Mesenchymal stem cell (in vitro differentiated cells and primary cell): ENCODE data around the gene IFT27.

Experiments used
- DNase-seq: peaks from one replicate; pipeline ENCODE4 v3.0.0-alpha.2; 2013
- H2AFZ ChIP-seq: one replicate; pipeline ENCODE4 v1.6.1; 2013; ENCODE audit warnings: low read depth, mild to moderate bottlenecking, control low read depth, inconsistent platforms, low read length, moderate library complexity
- H2AK5ac ChIP-seq: 2 replicates; pipeline ENCODE4 v1.6.1; 2013; ENCODE audit warnings: low read length, moderate library complexity, mild to moderate bottlenecking, inconsistent platforms; ENCODE audit not compliant: severe bottlenecking
- H2BK120ac ChIP-seq: one replicate; pipeline ENCODE4 v1.6.1; 2013; ENCODE audit warnings: low read depth, mild to moderate bottlenecking, inconsistent platforms, low read length, moderate library complexity
- H2BK12ac ChIP-seq, 2 experiments: one replicate each; pipeline ENCODE4 v1.6.1; 2013; ENCODE audit warnings: inconsistent platforms in 2 of 2, low read length in 2 of 2, mild to moderate bottlenecking in 2 of 2, moderate library complexity in 2 of 2, control low read depth in 1 of 2
- H2BK15ac ChIP-seq: one replicate; pipeline ENCODE4 v1.6.1; 2013; ENCODE audit warnings: mild to moderate bottlenecking, low read depth, inconsistent platforms; ENCODE audit not compliant: poor library complexity, severe bottlenecking
- H2BK5ac ChIP-seq: 2 replicates; pipeline ENCODE4 v1.6.1; 2013; ENCODE audit warnings: low read depth, mild to moderate bottlenecking, low read length, control low read depth, inconsistent platforms; ENCODE audit not compliant: poor library complexity, severe bottlenecking
- H3K14ac ChIP-seq, 2 experiments: one replicate each; pipeline ENCODE4 v1.6.1; 2013; ENCODE audit warnings: inconsistent platforms in 2 of 2, low read length in 2 of 2, control low read depth in 1 of 2, mild to moderate bottlenecking in 1 of 2, moderate library complexity in 1 of 2
- H3K18ac ChIP-seq, 2 experiments: one replicate each; pipeline ENCODE4 v1.6.1; 2013; ENCODE audit warnings: inconsistent platforms in 2 of 2, low read length in 2 of 2, control low read depth in 1 of 2, low read depth in 1 of 2, mild to moderate bottlenecking in 1 of 2
- H3K23ac ChIP-seq, 2 experiments: one replicate each; pipeline ENCODE4 v1.6.1; 2013; ENCODE audit warnings: inconsistent platforms in 2 of 2, low read length in 2 of 2, mild to moderate bottlenecking in 2 of 2, moderate library complexity in 2 of 2, control low read depth in 1 of 2
- H3K27ac ChIP-seq: 2 replicates; pipeline ENCODE4 v1.5.1; 2013; ENCODE audit warnings: mild to moderate bottlenecking, moderate library complexity, low read length, control low read depth, inconsistent platforms; ENCODE audit not compliant: poor library complexity, severe bottlenecking
- H3K27me3 ChIP-seq, 2 experiments: 2 replicates each; pipeline versions ENCODE4 v1.6.1 to v1.7.0; 2013; ENCODE audit warnings: low read length in 2 of 2, mild to moderate bottlenecking in 2 of 2, moderate library complexity in 2 of 2, control low read depth in 1 of 2, inconsistent platforms in 1 of 2; ENCODE audit not compliant: control insufficient read depth in 1 of 2, insufficient read depth in 1 of 2
- H3K36me3 ChIP-seq, 2 experiments: 2 replicates each; pipeline versions ENCODE4 v1.6.1 to v1.7.0; 2013; ENCODE audit warnings: low read length in 2 of 2, control low read depth in 1 of 2, inconsistent platforms in 1 of 2, low read depth in 1 of 2, mild to moderate bottlenecking in 1 of 2; ENCODE audit not compliant: insufficient read depth in 2 of 2, control insufficient read depth in 1 of 2
- H3K4ac ChIP-seq, 2 experiments: one replicate each; pipeline ENCODE4 v1.6.1; 2013; ENCODE audit warnings: inconsistent platforms in 2 of 2, low read length in 2 of 2, mild to moderate bottlenecking in 2 of 2, moderate library complexity in 2 of 2, control low read depth in 1 of 2, low read depth in 1 of 2
- H3K4me1 ChIP-seq: 2 replicates; pipeline ENCODE4 v1.6.1; 2013; ENCODE audit warnings: low read depth, low read length, control low read depth; ENCODE audit not compliant: control insufficient read depth, insufficient read depth
- H3K4me2 ChIP-seq: 2 replicates; pipeline ENCODE4 v1.6.1; 2013; ENCODE audit warnings: low read length, mild to moderate bottlenecking, inconsistent platforms; ENCODE audit not compliant: poor library complexity, severe bottlenecking
- H3K4me3 ChIP-seq, 2 experiments: 2 replicates each; pipeline versions ENCODE4 v1.5.1 to v1.7.0; 2013; ENCODE audit warnings: low read length in 2 of 2, mild to moderate bottlenecking in 2 of 2, control low read depth in 1 of 2, low read depth in 1 of 2; ENCODE audit not compliant: insufficient read depth in 1 of 2
- H3K79me1 ChIP-seq: replicated peaks from 2 replicates; pipeline ENCODE4 v1.6.1; 2013; ENCODE audit warnings: mild to moderate bottlenecking, control low read depth, low read length, inconsistent platforms; ENCODE audit not compliant: poor library complexity, severe bottlenecking
- H3K9ac ChIP-seq: 2 replicates; pipeline ENCODE4 v1.7.0; 2013; ENCODE audit warnings: mild to moderate bottlenecking, low read length, moderate library complexity
- H3K9me3 ChIP-seq: 2 replicates; pipeline ENCODE4 v1.7.0; 2013; ENCODE audit warnings: mild to moderate bottlenecking, low read length; ENCODE audit not compliant: control insufficient read depth
- H4K8ac ChIP-seq: one replicate; pipeline ENCODE4 v1.6.1; 2013; ENCODE audit warnings: inconsistent platforms, mild to moderate bottlenecking, low read length, moderate library complexity
- H4K91ac ChIP-seq: one replicate; pipeline ENCODE4 v1.6.1; 2013; ENCODE audit warnings: mild to moderate bottlenecking, low read length, inconsistent platforms
- WGBS: methylation state at CpG from one replicate; pipeline ENCODE4 v1.1.7; 2013; ENCODE audit warnings: mixed read lengths; 5-methylcytosine and 5-hydroxymethylcytosine counted together

The IFT27 gene

GRCh38 chr22:36819112-36819511 is 43.2 kb upstream of the IFT27 start:
- H3K27me3 ChIP-seq: peaks cover 86 to 99% of the 10 kb centered on the region in 2 experiments
- no peaks in the 10 kb centered on the region for H3K79me1 ChIP-seq
- H3K18ac ChIP-seq: no peak overlapping the region
- H3K23ac ChIP-seq: no peak overlapping the region
- no peak overlapping the region for H3K14ac ChIP-seq
- peak overlapping the region; percentile 19 for H3K4me2 ChIP-seq
- no peak overlapping the region for H4K8ac ChIP-seq
- WGBS: 60% methylated on average over 8 of the region's 9 CpGs
- H2BK12ac ChIP-seq: no peak overlapping the region
- H2AK5ac ChIP-seq: no peak overlapping the region
- H4K91ac ChIP-seq: no peak overlapping the region
- no peaks in the 10 kb centered on the region for H3K9me3 ChIP-seq
- no peak overlapping the region for H3K9ac ChIP-seq
- no peak overlapping the region for H2BK5ac ChIP-seq
- DNase-seq: no peak
- H3K4me1 ChIP-seq: peaks cover 34% of the 10 kb centered on the region
- H3K4me3 ChIP-seq: no peak overlapping the region
- H3K27ac ChIP-seq: no peak overlapping the region
- no peak overlapping the region for H2AFZ ChIP-seq
- no peak overlapping the region for H2BK120ac ChIP-seq
- H2BK15ac ChIP-seq: no peak overlapping the region
- no peaks in the 10 kb centered on the region for H3K36me3 ChIP-seq
- no peak overlapping the region for H3K4ac ChIP-seq

GRCh38 chr22:36818010-36818642 is 42.2 kb upstream of the IFT27 start:
- peak overlapping the region in 1 of 2 experiments; percentile 18 for H3K4me3 ChIP-seq
- H2BK120ac ChIP-seq: no peak overlapping the region
- no peaks in the 10 kb centered on the region for H3K9me3 ChIP-seq
- H3K27ac ChIP-seq: no peak overlapping the region
- H3K23ac ChIP-seq: no peak overlapping the region
- H3K14ac ChIP-seq: no peak overlapping the region
- H2AFZ ChIP-seq: no peak overlapping the region
- peaks cover 31% of the 10 kb centered on the region for H3K4me1 ChIP-seq
- H3K27me3 ChIP-seq: peaks cover 86 to 99% of the 10 kb centered on the region in 2 experiments
- no peak overlapping the region for H2BK12ac ChIP-seq
- H3K4me2 ChIP-seq: no peak overlapping the region
- H2BK5ac ChIP-seq: no peak overlapping the region
- H2BK15ac ChIP-seq: no peak overlapping the region
- H4K8ac ChIP-seq: no peak overlapping the region
- H3K18ac ChIP-seq: no peak overlapping the region
- no peak overlapping the region for H3K4ac ChIP-seq
- 69% methylated on average over 6 of the region's 6 CpGs for WGBS
- no peak overlapping the region for H2AK5ac ChIP-seq
- H3K79me1 ChIP-seq: no peaks in the 10 kb centered on the region
- H4K91ac ChIP-seq: no peak overlapping the region
- DNase-seq: no peak
- no peak overlapping the region for H3K9ac ChIP-seq
- H3K36me3 ChIP-seq: no peaks in the 10 kb centered on the region

- DNase-seq: no peak
- no peak overlapping the region for H3K27ac ChIP-seq
- no peaks in the 10 kb centered on the region for H3K36me3 ChIP-seq
- no peak overlapping the region for H2BK120ac ChIP-seq
- H2AFZ ChIP-seq: no peak overlapping the region
- H3K18ac ChIP-seq: no peak overlapping the region
- H3K9ac ChIP-seq: no peak overlapping the region
- H3K4me1 ChIP-seq: peaks cover 26% of the 10 kb centered on the region
- no peak overlapping the region for H2BK5ac ChIP-seq
- no peak overlapping the region for H4K8ac ChIP-seq
- H3K4me2 ChIP-seq: no peak overlapping the region
- no peak overlapping the region for H2BK15ac ChIP-seq
- H3K79me1 ChIP-seq: no peaks in the 10 kb centered on the region
- no peak overlapping the region for H3K14ac ChIP-seq
- H3K27me3 ChIP-seq: peaks cover 93 to 99% of the 10 kb centered on the region in 2 experiments
- no peak overlapping the region for H2BK12ac ChIP-seq
- H3K4me3 ChIP-seq: no peak overlapping the region
- H2AK5ac ChIP-seq: no peak overlapping the region
- H3K4ac ChIP-seq: no peak overlapping the region
- 15% methylated on average over 4 of the region's 5 CpGs for WGBS
- no peaks in the 10 kb centered on the region for H3K9me3 ChIP-seq
- H3K23ac ChIP-seq: no peak overlapping the region
- no peak overlapping the region for H4K91ac ChIP-seq
These were observed 41.6 kb upstream of the IFT27 start for GRCh38 chr22:36817525-36817848.

GRCh38 chr22:36816636-36817524 is 41.0 kb upstream of the IFT27 start, which contains the start of gene PVALB:
Gene PVALB, minus strand, starts transcription at chr22:36817035. Its CDS starts 30 bp downstream, at chr22:36817005.
- Histone ChIP-seq H3K9ac (no peak within 1 kb of the TSS), H2BK15ac (no peak within 1 kb of the TSS), H2BK12ac (no peak within 1 kb of the TSS), H3K9me3 (no peaks in the 10 kb centered on the region), H2BK120ac (no peak within 1 kb of the TSS), H3K18ac (no peak within 1 kb of the TSS), H3K4me1 (peaks cover 23% of the 10 kb centered on the region), H2AK5ac (no peak within 1 kb of the TSS), H3K27me3 (peaks cover 89 to 99% of the 10 kb centered on the region in 2 experiments), H3K4me3 (peak within 1 kb of the TSS; percentile 18 to 41), H3K4ac (no peak within 1 kb of the TSS), H3K79me1 (no peaks in the 10 kb centered on the region), H3K27ac (no peak within 1 kb of the TSS), H2BK5ac (no peak within 1 kb of the TSS), H2AFZ (no peak within 1 kb of the TSS), H4K8ac (no peak within 1 kb of the TSS), H3K4me2 (peak within 1 kb of the TSS; percentile 58), H3K14ac (no peak within 1 kb of the TSS), H4K91ac (no peak within 1 kb of the TSS), H3K36me3 (no peaks in the 10 kb centered on the region), H3K23ac (peak within 1 kb of the TSS in 1 of 2 experiments; percentile 47)
- WGBS: 5% methylated on average over 61 of the region's 75 CpGs
- DNase-seq: peak; percentile 24
